ENCODE results near the gene PRKG2.

PRKG2 gene

GRCh38 chr4:81218206-81218605, 3.2 kb upstream of the PRKG2 start:
- no peak for DNase-seq (ENCODE audit: low spot score)

- no peak for DNase-seq (ENCODE audit: low spot score)
Observed at GRCh38 chr4:81217779-81218178, 2.8 kb upstream of the PRKG2 start.

- no peak for DNase-seq (ENCODE audit: low spot score)
Observed at GRCh38 chr4:81215931-81216330, 909 bp upstream of the PRKG2 start.

GRCh38 chr4:81214144-81214880, 710 bp downstream of the PRKG2 start:
- DNase-seq (ENCODE audit: low spot score), result no peak

- DNase-seq (ENCODE audit: low spot score), result no peak
Observed at GRCh38 chr4:81213671-81214070, 1.4 kb downstream of the PRKG2 start.

- DNase-seq (ENCODE audit: low spot score), result no peak
Observed at GRCh38 chr4:81211956-81212355, 3.1 kb downstream of the PRKG2 start.

GRCh38 chr4:81207828-81208227, 7.2 kb downstream of the PRKG2 start:
- no peak for DNase-seq (ENCODE audit: low spot score)

- DNase-seq (ENCODE audit: low spot score), result no peak
Observed at GRCh38 chr4:81205302-81205701, 9.7 kb downstream of the PRKG2 start.

GRCh38 chr4:81204571-81204970, 10.5 kb downstream of the PRKG2 start:
- DNase-seq (ENCODE audit: low spot score), result no peak

GRCh38 chr4:81199831-81200230, 15.2 kb downstream of the PRKG2 start:
- DNase-seq (ENCODE audit: low spot score), result no peak

GRCh38 chr4:81198609-81199008, 16.4 kb downstream of the PRKG2 start:
- no peak for DNase-seq (ENCODE audit: low spot score)

- DNase-seq (ENCODE audit: low spot score), result no peak
Observed at GRCh38 chr4:81197864-81198524, 17.0 kb downstream of the PRKG2 start.

GRCh38 chr4:81196126-81196650, 18.8 kb downstream of the PRKG2 start:
- no peak for DNase-seq (ENCODE audit: low spot score)

GRCh38 chr4:81195475-81195874, 19.5 kb downstream of the PRKG2 start:
- DNase-seq (ENCODE audit: low spot score), result no peak

GRCh38 chr4:81194286-81194685, 20.7 kb downstream of the PRKG2 start:
- no peak for DNase-seq (ENCODE audit: low spot score)

GRCh38 chr4:81180916-81181315, 34.1 kb downstream of the PRKG2 start:
- no peak for DNase-seq (ENCODE audit: low spot score)

- DNase-seq (ENCODE audit: low spot score), result no peak
Observed at GRCh38 chr4:81179326-81179725, 35.7 kb downstream of the PRKG2 start.

- no peak for DNase-seq (ENCODE audit: low spot score)
Observed at GRCh38 chr4:81173213-81173612, 41.8 kb downstream of the PRKG2 start.

- no peak for DNase-seq (ENCODE audit: low spot score)
Observed at GRCh38 chr4:81166458-81167160, 48.4 kb downstream of the PRKG2 start.

- DNase-seq (ENCODE audit: low spot score), result no peak
Observed at GRCh38 chr4:81165861-81166430, 49.1 kb downstream of the PRKG2 start.

- DNase-seq (ENCODE audit: low spot score), result no peak
Observed at GRCh38 chr4:81164623-81165416, 50.2 kb downstream of the PRKG2 start.

- DNase-seq (ENCODE audit: low spot score), result no peak
Observed at GRCh38 chr4:81164126-81164525, 50.9 kb downstream of the PRKG2 start.
